GM20000 (cell line): ENCODE data around the gene RNF186.

Experiments used
- DNase-seq: peaks from one replicate; pipeline ENCODE4 v3.0.0; 2012; ENCODE audit warnings: low spot score
- TF ChIP-seq, protein P1 (sequence below): IDR thresholded peaks from 2 replicates; pipeline ENCODE4 v1.5.1; 2012; ENCODE audit warnings: mild to moderate bottlenecking, control low read depth; ENCODE audit errors: extremely low read depth, missing control alignments

The RNF186 gene

DNA sequence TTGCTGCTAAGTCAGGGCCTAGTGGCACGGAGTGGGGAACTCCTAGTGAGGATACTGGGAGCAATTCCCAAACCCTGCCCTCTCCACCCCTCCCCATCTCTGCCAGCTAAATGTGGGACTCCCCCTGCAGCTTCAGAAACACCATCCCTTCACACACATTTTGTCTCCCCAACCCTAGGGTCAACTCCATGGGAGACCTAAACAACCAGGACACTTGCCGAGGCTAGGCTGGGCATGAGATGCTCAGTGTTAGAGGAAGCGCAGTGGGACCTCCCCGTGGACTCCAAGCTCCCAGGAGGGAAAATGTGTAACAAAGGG, 1.5 kb downstream of the RNF186 start:
- TF ChIP-seq, protein P1, sequence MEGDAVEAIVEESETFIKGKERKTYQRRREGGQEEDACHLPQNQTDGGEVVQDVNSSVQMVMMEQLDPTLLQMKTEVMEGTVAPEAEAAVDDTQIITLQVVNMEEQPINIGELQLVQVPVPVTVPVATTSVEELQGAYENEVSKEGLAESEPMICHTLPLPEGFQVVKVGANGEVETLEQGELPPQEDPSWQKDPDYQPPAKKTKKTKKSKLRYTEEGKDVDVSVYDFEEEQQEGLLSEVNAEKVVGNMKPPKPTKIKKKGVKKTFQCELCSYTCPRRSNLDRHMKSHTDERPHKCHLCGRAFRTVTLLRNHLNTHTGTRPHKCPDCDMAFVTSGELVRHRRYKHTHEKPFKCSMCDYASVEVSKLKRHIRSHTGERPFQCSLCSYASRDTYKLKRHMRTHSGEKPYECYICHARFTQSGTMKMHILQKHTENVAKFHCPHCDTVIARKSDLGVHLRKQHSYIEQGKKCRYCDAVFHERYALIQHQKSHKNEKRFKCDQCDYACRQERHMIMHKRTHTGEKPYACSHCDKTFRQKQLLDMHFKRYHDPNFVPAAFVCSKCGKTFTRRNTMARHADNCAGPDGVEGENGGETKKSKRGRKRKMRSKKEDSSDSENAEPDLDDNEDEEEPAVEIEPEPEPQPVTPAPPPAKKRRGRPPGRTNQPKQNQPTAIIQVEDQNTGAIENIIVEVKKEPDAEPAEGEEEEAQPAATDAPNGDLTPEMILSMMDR, result no peak

GRCh38 chr1:19812875-19813642, 2.0 kb downstream of the RNF186 start:
- TF ChIP-seq, protein P1, result no peak
- no peak for DNase-seq

More for the DNA sequence above, 1.5 kb downstream of the RNF186 start:
- no peak for DNase-seq

DNA sequence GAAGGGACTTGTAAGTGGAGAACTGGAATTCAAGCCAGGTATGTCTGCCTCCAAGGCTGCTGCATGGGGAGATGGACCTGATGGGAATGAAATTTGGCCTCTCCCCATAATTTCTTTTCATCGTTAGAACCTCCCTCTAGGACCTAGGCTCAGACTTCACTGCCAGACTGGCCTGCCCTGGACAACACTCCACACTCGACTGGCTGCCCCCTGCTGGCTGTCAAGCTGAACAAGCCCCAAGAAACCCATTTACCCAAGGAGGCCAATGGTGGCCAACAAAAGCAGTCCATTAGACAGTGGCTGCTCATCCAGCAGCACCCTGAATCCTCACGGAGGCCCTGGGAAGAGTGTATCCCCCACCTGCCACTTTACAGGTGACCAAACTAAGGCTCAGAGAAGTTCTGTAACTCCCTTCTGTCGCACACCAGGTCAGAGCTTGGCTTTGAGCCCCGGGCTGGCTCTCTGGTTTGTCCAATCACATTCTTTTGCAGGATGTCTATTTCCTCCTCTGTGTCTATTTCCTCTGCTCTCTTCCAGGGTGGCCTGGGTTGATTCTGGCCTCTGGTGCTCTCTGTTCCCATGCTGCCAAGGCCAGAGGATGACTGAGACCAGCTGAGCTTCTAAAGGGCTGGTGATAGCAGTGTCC, 3.8 kb downstream of the RNF186 start:
- DNase-seq, result peak; percentile 82
- TF ChIP-seq, protein P1, result peak; percentile 86

DNA sequence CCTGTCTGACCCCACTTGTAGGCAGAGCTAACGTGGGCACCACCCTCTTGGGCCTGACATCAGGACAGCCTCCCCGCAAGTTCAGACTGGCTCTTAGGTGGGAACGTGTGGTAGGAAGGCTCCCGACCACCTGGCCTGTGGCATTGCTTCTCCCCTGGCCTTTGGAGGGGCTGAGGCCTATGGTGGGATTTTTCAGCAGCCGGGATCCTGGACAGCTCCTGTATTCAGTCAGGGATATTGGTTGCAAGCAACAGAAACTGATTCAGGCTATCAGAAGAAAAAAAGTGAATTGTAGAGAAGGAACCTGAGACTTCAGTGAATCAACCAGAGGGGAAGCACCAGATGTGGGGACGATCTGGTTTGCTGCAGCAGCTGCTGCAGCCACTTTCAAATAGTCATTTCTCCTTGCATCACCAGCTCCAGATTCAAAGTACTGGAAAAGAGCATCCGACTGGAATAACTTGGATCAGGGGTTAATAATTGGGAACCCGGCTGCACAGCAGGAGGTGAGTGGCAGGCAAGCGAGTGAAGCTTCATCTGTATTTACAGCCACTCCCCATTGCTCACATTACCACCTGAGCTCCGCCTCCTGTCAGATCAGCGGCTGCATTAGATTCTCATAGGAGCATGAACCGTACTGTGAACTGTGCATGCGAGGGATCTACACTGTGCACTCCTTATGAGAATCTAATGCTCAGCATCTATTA, 5.9 kb downstream of the RNF186 start:
- no peak for DNase-seq
- TF ChIP-seq, protein P1, result no peak

GRCh38 chr1:19808351-19808750, 6.7 kb downstream of the RNF186 start:
- TF ChIP-seq, protein P1, result no peak
- DNase-seq, result no peak

DNA sequence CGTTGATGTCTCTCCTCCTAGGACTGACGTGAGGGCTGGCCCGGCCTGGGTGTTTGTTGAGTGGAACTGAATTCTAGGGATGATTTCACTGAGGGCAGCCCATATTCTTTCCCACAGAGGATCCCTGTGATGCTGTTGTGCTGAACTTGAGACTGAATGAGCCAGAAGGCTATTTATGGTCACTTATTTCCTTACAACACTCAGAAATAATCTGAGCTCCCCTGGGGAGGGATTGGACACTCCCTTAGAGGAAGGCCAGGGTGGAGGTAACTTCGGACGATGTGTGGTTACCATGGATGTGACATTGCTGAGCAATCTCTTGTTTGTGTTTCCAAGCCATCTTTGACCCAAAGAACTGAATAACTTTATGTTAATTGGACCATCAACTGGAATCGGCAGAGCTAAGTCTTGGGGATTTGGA, 10.2 kb downstream of the RNF186 start:
- no peak for DNase-seq
- TF ChIP-seq, protein P1, result no peak

- no peak for DNase-seq
- TF ChIP-seq, protein P1, result no peak
Measured at GRCh38 chr1:19802269-19802668, 12.8 kb downstream of the RNF186 start.
